HL-60 (cell line): ENCODE data around the gene RHOB.
A peak's percentile ranks its signal among the peaks of the same experiment; 100 is the strongest.
"Not testable (repeated sequence)": the region's sequence is repeated elsewhere in the genome, so short reads cannot be mapped to it uniquely, and the experiment has no call there.

ENCODE experiments used
- DNase-seq, 2 experiments: peaks; one replicate each; pipeline ENCODE4 v3.0.0-alpha.2; 2010 to 2020; ENCODE audit warnings: low read depth in 1 of 2, low spot score in 1 of 2
- H3K27ac ChIP-seq: fragments of 250-450 bp; sonication (Bioruptor Pico); replicated peaks from 2 replicates; pipeline ENCODE4 v1.5.1; 2020; ENCODE audit warnings: mild to moderate bottlenecking, moderate library complexity
- H3K27me3 ChIP-seq: fragments of 250-450 bp; sonication (Bioruptor Pico); 2 replicates; pipeline ENCODE4 v1.5.1; 2021; ENCODE audit warnings: mild to moderate bottlenecking, moderate library complexity; ENCODE audit not compliant: insufficient read depth, poor library complexity, severe bottlenecking
- H3K4me3 ChIP-seq: replicated peaks from 2 replicates; pipeline ENCODE4 v1.5.1; 2011; ENCODE audit warnings: mild to moderate bottlenecking, control low read depth, low read length; ENCODE audit not compliant: insufficient read depth
- GABPA ChIP-seq: IDR thresholded peaks from 2 replicates; pipeline ENCODE4 v1.6.1; 2012; ENCODE audit warnings: low read depth
- POLR2AphosphoS5 ChIP-seq: IDR thresholded peaks from 2 replicates; pipeline ENCODE4 v1.6.1; 2012; ENCODE audit warnings: low read depth
- REST ChIP-seq: IDR thresholded peaks from 2 replicates; pipeline ENCODE4 v1.6.1; 2012; ENCODE audit warnings: low read depth; ENCODE audit not compliant: insufficient replicate concordance
- SPI1 ChIP-seq: IDR thresholded peaks from 2 replicates; pipeline ENCODE4 v1.6.1; 2012; ENCODE audit warnings: low read depth, mild to moderate bottlenecking, borderline replicate concordance
- TF ChIP-seq, protein P1 (sequence below): IDR thresholded peaks from one replicate; pipeline ENCODE4 v1.5.1; 2011; ENCODE audit warnings: low read length, control low read depth, inconsistent platforms; ENCODE audit not compliant: insufficient read depth

RHOB gene

GRCh38 chr2:20435456-20435855 is 11.4 kb upstream of the RHOB start:
- DNase-seq, H3K27me3 ChIP-seq, H3K4me3 ChIP-seq, H3K27ac ChIP-seq: not testable (repeated sequence)

- TF ChIP-seq POLR2AphosphoS5 = no peak
- TF ChIP-seq, protein P1, sequence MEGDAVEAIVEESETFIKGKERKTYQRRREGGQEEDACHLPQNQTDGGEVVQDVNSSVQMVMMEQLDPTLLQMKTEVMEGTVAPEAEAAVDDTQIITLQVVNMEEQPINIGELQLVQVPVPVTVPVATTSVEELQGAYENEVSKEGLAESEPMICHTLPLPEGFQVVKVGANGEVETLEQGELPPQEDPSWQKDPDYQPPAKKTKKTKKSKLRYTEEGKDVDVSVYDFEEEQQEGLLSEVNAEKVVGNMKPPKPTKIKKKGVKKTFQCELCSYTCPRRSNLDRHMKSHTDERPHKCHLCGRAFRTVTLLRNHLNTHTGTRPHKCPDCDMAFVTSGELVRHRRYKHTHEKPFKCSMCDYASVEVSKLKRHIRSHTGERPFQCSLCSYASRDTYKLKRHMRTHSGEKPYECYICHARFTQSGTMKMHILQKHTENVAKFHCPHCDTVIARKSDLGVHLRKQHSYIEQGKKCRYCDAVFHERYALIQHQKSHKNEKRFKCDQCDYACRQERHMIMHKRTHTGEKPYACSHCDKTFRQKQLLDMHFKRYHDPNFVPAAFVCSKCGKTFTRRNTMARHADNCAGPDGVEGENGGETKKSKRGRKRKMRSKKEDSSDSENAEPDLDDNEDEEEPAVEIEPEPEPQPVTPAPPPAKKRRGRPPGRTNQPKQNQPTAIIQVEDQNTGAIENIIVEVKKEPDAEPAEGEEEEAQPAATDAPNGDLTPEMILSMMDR = no peak
- no peak for TF ChIP-seq GABPA
- TF ChIP-seq REST = no peak
- no peak for TF ChIP-seq SPI1
- DNase-seq = no peak
- no peak overlapping the region for H3K4me3 ChIP-seq
- no peaks in the 10 kb centered on the region for H3K27me3 ChIP-seq
- no peak overlapping the region for H3K27ac ChIP-seq
Measured at GRCh38 chr2:20436716-20437470, 10.0 kb upstream of the RHOB start.

DNA sequence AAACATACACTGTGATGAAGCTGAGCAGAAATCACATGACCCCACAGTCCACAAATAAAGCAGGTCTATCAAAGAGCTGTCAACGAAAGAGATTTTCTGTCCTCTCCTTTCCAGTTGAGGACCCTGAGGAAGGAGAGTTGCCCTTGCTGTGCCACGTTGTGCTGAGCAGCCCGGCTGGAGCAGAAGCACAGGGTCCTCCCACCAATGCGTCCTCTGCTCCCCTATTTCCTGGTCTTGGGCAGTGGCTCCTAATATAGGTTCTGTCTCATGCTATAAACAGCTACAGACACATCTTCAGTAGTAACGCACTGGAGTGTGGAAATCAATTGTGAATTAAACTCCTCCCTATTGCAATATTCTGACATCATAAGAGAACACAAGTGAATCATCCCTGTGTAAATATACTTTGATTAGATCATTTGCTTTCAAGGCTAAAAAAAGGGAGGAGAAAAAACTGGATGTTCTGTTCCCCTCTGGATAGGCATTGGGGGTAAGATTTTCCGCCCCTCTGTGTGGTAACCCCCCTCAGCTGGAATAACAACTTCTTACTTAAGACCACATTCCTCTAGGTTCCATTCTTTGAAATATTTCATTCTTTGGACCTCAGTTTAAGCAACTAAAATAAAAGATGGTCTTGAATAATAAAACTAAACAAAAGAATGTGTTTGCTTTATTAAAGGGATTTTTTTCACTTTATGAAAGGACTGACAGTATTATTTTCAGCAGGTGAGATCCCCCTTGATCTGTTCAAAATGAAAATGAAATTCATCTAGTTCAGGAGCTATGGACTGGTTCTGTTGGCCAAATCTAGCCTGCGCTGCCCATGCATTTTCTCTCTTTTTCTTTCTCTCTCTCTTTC is 8.3 kb upstream of the RHOB start:
- no peak for DNase-seq
- Histone ChIP-seq H3K4me3 (no peak overlapping the region), H3K27me3 (no peaks in the 10 kb centered on the region), H3K27ac (no peak overlapping the region)
- TF ChIP-seq POLR2AphosphoS5 (no peak), SPI1 (no peak), GABPA (no peak), REST (no peak)
- TF ChIP-seq, protein P1 = no peak

GRCh38 chr2:20439193-20439475 is 7.7 kb upstream of the RHOB start:
- no peaks in the 10 kb centered on the region for H3K27me3 ChIP-seq
- no peak overlapping the region for H3K4me3 ChIP-seq
- H3K27ac ChIP-seq = peak overlapping the region; percentile 20; the same call in 1 of the 2 replicates
- TF ChIP-seq GABPA (no peak), REST (no peak), POLR2AphosphoS5 (no peak), SPI1 (no peak)
- TF ChIP-seq, protein P1 = no peak
- DNase-seq = no peak
